GM12872 (cell line): ENCODE results near the gene APAF1.

ENCODE experiments used
- CTCF ChIP-seq: IDR thresholded peaks from 3 replicates; pipeline ENCODE4 v1.5.1; 2011; ENCODE audit warnings: low read depth, mild to moderate bottlenecking, low read length, moderate library complexity; ENCODE audit not compliant: insufficient read depth

APAF1 gene

GRCh38 chr12:98678236-98678945, 33.3 kb downstream of the APAF1 start:
- no peak for TF ChIP-seq CTCF

GRCh38 chr12:98678946-98679610, 34.0 kb downstream of the APAF1 start:
- no peak for TF ChIP-seq CTCF

GRCh38 chr12:98679611-98680005, 34.5 kb downstream of the APAF1 start:
- no peak for TF ChIP-seq CTCF

GRCh38 chr12:98684199-98684598, 39.1 kb downstream of the APAF1 start:
- TF ChIP-seq CTCF, result no peak

GRCh38 chr12:98686603-98687002, 41.5 kb downstream of the APAF1 start:
- TF ChIP-seq CTCF, result no peak

- no peak for TF ChIP-seq CTCF
Measured at GRCh38 chr12:98691351-98691750, 46.3 kb downstream of the APAF1 start.

GRCh38 chr12:98696036-98696646, 51.1 kb downstream of the APAF1 start:
- no peak for TF ChIP-seq CTCF
